Psoas muscle (tissue), 8 donors: ENCODE measurements around the gene RMDN2. TPM values are rescaled to one million over a fixed set of nuclear protein-coding genes. Genes with fewer than 3 reads are reported as not detected.

ENCODE experiments used
- ATAC-seq, 4 donors: fragments of 200-7000 bp; cut with Tn5 transposase; one replicate each; pipeline ENCODE4 v1.9.1; 2020; ENCODE audit warnings: moderate library complexity in 3 of 4, mild to moderate bottlenecking in 2 of 4
- DNase-seq, 2 donors: peaks; one replicate each; pipeline ENCODE4 v3.0.0-alpha.2; 2020
- H3K27ac ChIP-seq: fragments of 200-600 bp; one replicate; pipeline ENCODE4 v1.8.0; 2022
- H3K27me3 ChIP-seq, 3 donors: fragments of 200-600 bp in 1 of 3; one replicate each; pipeline versions ENCODE4 v1.6.1 to v1.8.0; 2013 to 2022; ENCODE audit warnings: low read length in 2 of 3, mild to moderate bottlenecking in 2 of 3, moderate library complexity in 1 of 3; ENCODE audit not compliant: insufficient read depth in 3 of 3
- H3K36me3 ChIP-seq, 2 donors: fragments of 200-600 bp in 1 of 2; one replicate each; pipeline versions ENCODE4 v1.6.1 to v1.8.0; 2013 to 2022; ENCODE audit warnings: low read depth in 1 of 2, mild to moderate bottlenecking in 1 of 2, moderate library complexity in 1 of 2; ENCODE audit not compliant: insufficient read depth in 1 of 2
- H3K4me1 ChIP-seq: fragments of 200-600 bp; one replicate; pipeline ENCODE4 v1.8.0; 2022
- H3K4me3 ChIP-seq: fragments of 200-600 bp; one replicate; pipeline ENCODE4 v1.8.0; 2022; ENCODE audit warnings: mild to moderate bottlenecking
- H3K9me3 ChIP-seq: fragments of 200-600 bp; one replicate; pipeline ENCODE4 v1.8.0; 2022
- CTCF ChIP-seq: fragments of 200-600 bp; IDR thresholded peaks from one replicate; pipeline ENCODE4 v1.8.0; 2022; ENCODE audit warnings: antibody characterized with exemption
- WGBS, 3 donors: extraction: QIAGEN DNeasy Blood & Tissue Kit; methylation state at CpG; one replicate each; pipeline versions ENCODE4 v1.1.6 to v1.1.7; 2013; 5-methylcytosine and 5-hydroxymethylcytosine counted together
- intact Hi-C, 2 donors: fragments of 100-400 bp; cut with DNase I; formaldehyde crosslinking; loops; one replicate each; pipeline versions ENCODE4 v1.11.0 to v1.14.2; 2022
- long read RNA-seq, 2 donors: library from polyadenylated mRNA; unstranded; transcript quantifications; one replicate each; pipeline ENCODE4 v2.0.0, GENCODE V29; 2021
- polyA plus RNA-seq, 3 donors: library from polyadenylated mRNA; stranded (reverse); fragments of 200-250 nt; gene quantifications; one replicate each; pipeline ENCODE4 v1.2.3, GENCODE V29; 2013
- total RNA-seq, 4 donors: library from RNA; stranded (reverse); fragmentation: NEBNext Ultra II Directional in 2 of 4; extraction: Animal tissue kit (Norgen Biotek cat#: 25700) in 2 of 4; gene quantifications; one replicate each; pipeline versions ENCODE4 v1.2.1 to v1.2.4, GENCODE V29; 2021 to 2023
- donor health status: healthy with polysubstance abuse.
- donor health status: DM: no; HTN: no; CAD: no; lungs with moderate emphysema.
- donor health status: Bipolar disorder and iron deficiency.
- donor health status: healthy.
- donor health status: DM: yes; HTN: yes; CAD: no.
- donor health status: DM: no; HTN: no; CAD: no.
- donor health status: DM: no; HTN: no; CAD: no.
- donor health status: DM: yes; HTN: yes; CAD: no.

RMDN2 gene
- 1 to 10 TPM; 3.3 to 5.5 (median 4.3) TPM for total RNA-seq
- 1 to 10 TPM; 2.1 to 3.5 (median 3.3) TPM for polyA plus RNA-seq
- long read RNA-seq, donor 1, partial matches to known transcripts, result 0 of 2 reads
- long read RNA-seq, donor 1, other reads (novel, unspliced or antisense), result 1 of 2 reads
- long read RNA-seq, donor 2, partial matches to known transcripts, result 0 of 3 reads
- long read RNA-seq, donor 2, other reads (novel, unspliced or antisense), result 0 of 3 reads

GRCh38 chr2:37925063-37925897 lies at the start of gene RMDN2:
Gene RMDN2, plus strand, starts transcription at chr2:37925287. Its CDS starts 3,991 bp downstream, at chr2:37929278.
- Histone ChIP-seq H3K9me3 (no peaks in the 10 kb centered on the region), H3K27ac (peak within 1 kb of the TSS; percentile 94), H3K27me3 (no peaks in the 10 kb centered on the region), H3K4me1 (peaks cover 7% of the 10 kb centered on the region), H3K4me3 (peak within 1 kb of the TSS; percentile 73), H3K36me3 (no peaks in the 10 kb centered on the region)
- TF ChIP-seq CTCF, result no peak
- peak; percentile 92 to 96 for DNase-seq
- ATAC-seq, result peak; percentile 98 to 99 (median 98)
- WGBS, 3 donors, result 1 to 2% (median 1%) methylated on average over 61 to 79 of the region's 79 CpGs
- intact Hi-C loops, result no loop called here

- Histone ChIP-seq H3K27me3 (no peaks in the 10 kb centered on the region), H3K4me3 (no peak overlapping the region), H3K27ac (no peak overlapping the region), H3K4me1 (peaks cover 12% of the 10 kb centered on the region), H3K36me3 (no peaks in the 10 kb centered on the region), H3K9me3 (no peaks in the 10 kb centered on the region)
- DNase-seq, result no peak
- ATAC-seq, result no peak
- WGBS, 3 donors, result 54 to 61% (median 59%) methylated on average over 15 of the region's 15 CpGs
- no peak for TF ChIP-seq CTCF
- intact Hi-C loops, result loop anchor here (5.0 kb wide), 4 partner anchors 203 to 483 kb away; partner anchors contain the start of gene CDC42EP3 (in 1 of the 2)
Observed at GRCh38 chr2:37875403-37875906, 49.6 kb upstream of the RMDN2 start.

GRCh38 chr2:37876227-37876626 lies 48.9 kb upstream of the RMDN2 start:
- H3K36me3 ChIP-seq, result no peaks in the 10 kb centered on the region
- ATAC-seq (no peak), DNase-seq (no peak)
- H3K4me3 ChIP-seq, result no peak overlapping the region
- intact Hi-C loops, result loop anchor here (2.0 to 5.0 kb wide), 6 partner anchors 43 to 484 kb away; partner anchors contain the start of gene CDC42EP3 (in 1 of the 2)
- WGBS, 3 donors, result 72 to 89% (median 79%) methylated on average over 9 of the region's 9 CpGs
- peaks cover 9% of the 10 kb centered on the region for H3K4me1 ChIP-seq
- H3K27me3 ChIP-seq, result peaks cover 0 to 1% (median 0%) of the 10 kb centered on the region in 3 donors
- TF ChIP-seq CTCF, result no peak
- H3K9me3 ChIP-seq, result no peaks in the 10 kb centered on the region
- no peak overlapping the region for H3K27ac ChIP-seq

GRCh38 chr2:37877457-37878315 lies 47.4 kb upstream of the RMDN2 start:
- no peaks in the 10 kb centered on the region for H3K9me3 ChIP-seq
- peak; percentile 81 for TF ChIP-seq CTCF
- ATAC-seq (peak; percentile 78 to 95 (median 82)), DNase-seq (no peak)
- intact Hi-C loops, result loop anchor here (2.0 to 5.0 kb wide), 6 partner anchors 45 to 485 kb away; partner anchors contain the start of gene CDC42EP3 (in 1 of the 2)
- WGBS, 3 donors, result 28 to 31% (median 28%) methylated on average over 12 of the region's 12 CpGs
- no peak overlapping the region for H3K27ac ChIP-seq
- peaks cover 0 to 2% (median 0%) of the 10 kb centered on the region in 3 donors for H3K27me3 ChIP-seq
- H3K4me1 ChIP-seq, result peaks cover 5% of the 10 kb centered on the region
- H3K4me3 ChIP-seq, result no peak overlapping the region
- H3K36me3 ChIP-seq, result no peaks in the 10 kb centered on the region
